Type B pancreatic cell (in vitro differentiated cells): Measurements from ENCODE around the gene TMEM132E. TPM values are rescaled to one million over a fixed set of nuclear protein-coding genes. Genes with fewer than 3 reads are reported as not detected.

Source experiments
- DNase-seq: peaks from one replicate; pipeline ENCODE4 v3.0.0; 2021; ENCODE audit warnings: mixed read lengths; ENCODE audit not compliant: unreplicated experiment; ENCODE audit errors: extremely low spot score
- H3K27ac Mint-ChIP-seq: 2 replicates; pipeline ENCODE4 v1.8.0; 2021; ENCODE audit warnings: mild to moderate bottlenecking, mixed read lengths
- H3K27me3 Mint-ChIP-seq: 2 replicates; pipeline ENCODE4 v1.8.0; 2021; ENCODE audit warnings: mixed read lengths
- H3K36me3 Mint-ChIP-seq: 2 replicates; pipeline ENCODE4 v1.8.0; 2021; ENCODE audit warnings: mixed read lengths
- H3K4me1 Mint-ChIP-seq: one replicate; pipeline ENCODE4 v1.8.0; 2021; ENCODE audit warnings: mixed read lengths; ENCODE audit not compliant: unreplicated experiment
- H3K4me3 Mint-ChIP-seq: 2 replicates; pipeline ENCODE4 v1.8.0; 2021; ENCODE audit warnings: mild to moderate bottlenecking, mixed read lengths
- H3K9me3 Mint-ChIP-seq: 2 replicates; pipeline ENCODE4 v1.8.0; 2021; ENCODE audit warnings: mixed read lengths
- CTCF ChIP-seq: fragments of 200-600 bp; sonication (generic); conservative IDR thresholded peaks from 2 replicates; pipeline ENCODE4 v1.5.0; 2021; ENCODE audit warnings: antibody characterized with exemption, mild to moderate bottlenecking
- total RNA-seq: library from RNA; stranded (reverse); gene quantifications from 2 replicates; pipeline ENCODE4 v1.2.1, GENCODE V29; 2021; ENCODE audit warnings: low replicate concordance

TMEM132E gene
- total RNA-seq, 1 donor from 2014 or later: 0.92 TPM

- Mint-ChIP-seq H3K9me3 (no peaks in the 10 kb centered on the region), H3K4me3 (no peak overlapping the region), H3K4me1 (peaks cover 11% of the 10 kb centered on the region), H3K27me3 (peaks cover 44% of the 10 kb centered on the region), H3K36me3 (no peaks in the 10 kb centered on the region), H3K27ac (no peak overlapping the region)
- no peak for TF ChIP-seq CTCF
- no peak for DNase-seq
Observed at GRCh38 chr17:34644941-34645550, 65.7 kb downstream of the TMEM132E start.

DNA sequence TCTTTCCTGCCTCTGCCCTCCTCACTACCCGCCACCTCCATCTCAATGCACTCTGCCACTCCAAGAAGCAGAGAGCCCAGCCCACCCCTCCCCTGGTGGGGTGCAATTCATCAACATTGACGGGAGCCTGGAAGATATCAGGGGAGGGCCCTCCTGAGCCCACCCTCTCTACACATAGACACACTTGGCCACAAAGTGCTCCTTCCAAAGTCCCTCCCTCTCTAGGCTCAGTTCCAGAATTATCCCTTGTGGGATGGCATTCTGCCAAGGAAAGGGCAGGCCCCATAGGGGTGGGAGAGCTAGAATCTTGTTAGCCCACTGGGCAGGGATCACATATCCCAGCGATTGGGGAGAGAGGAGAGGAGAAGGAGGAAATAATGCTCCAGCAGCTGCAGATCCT, 66.2 kb downstream of the TMEM132E start:
- DNase-seq: no peak
- Mint-ChIP-seq H3K27ac (no peak overlapping the region), H3K4me3 (no peak overlapping the region), H3K27me3 (peaks cover 44% of the 10 kb centered on the region), H3K4me1 (peaks cover 11% of the 10 kb centered on the region), H3K36me3 (no peaks in the 10 kb centered on the region), H3K9me3 (no peaks in the 10 kb centered on the region)
- TF ChIP-seq CTCF: no peak

GRCh38 chr17:34647511-34647910, 68.1 kb downstream of the TMEM132E start:
- TF ChIP-seq CTCF: no peak
- H3K27ac Mint-ChIP-seq: no peak overlapping the region
- H3K9me3 Mint-ChIP-seq: no peaks in the 10 kb centered on the region
- no peak for DNase-seq
- peaks cover 41% of the 10 kb centered on the region for H3K27me3 Mint-ChIP-seq
- peaks cover 11% of the 10 kb centered on the region for H3K4me1 Mint-ChIP-seq
- H3K36me3 Mint-ChIP-seq: no peaks in the 10 kb centered on the region
- H3K4me3 Mint-ChIP-seq: no peak overlapping the region

GRCh38 chr17:34650051-34650750, 70.8 kb downstream of the TMEM132E start:
- no peaks in the 10 kb centered on the region for H3K36me3 Mint-ChIP-seq
- H3K27me3 Mint-ChIP-seq: peaks cover 52% of the 10 kb centered on the region
- TF ChIP-seq CTCF: no peak
- DNase-seq: no peak
- no peaks in the 10 kb centered on the region for H3K9me3 Mint-ChIP-seq
- peaks cover 10% of the 10 kb centered on the region for H3K4me1 Mint-ChIP-seq
- H3K4me3 Mint-ChIP-seq: no peak overlapping the region
- no peak overlapping the region for H3K27ac Mint-ChIP-seq

DNA sequence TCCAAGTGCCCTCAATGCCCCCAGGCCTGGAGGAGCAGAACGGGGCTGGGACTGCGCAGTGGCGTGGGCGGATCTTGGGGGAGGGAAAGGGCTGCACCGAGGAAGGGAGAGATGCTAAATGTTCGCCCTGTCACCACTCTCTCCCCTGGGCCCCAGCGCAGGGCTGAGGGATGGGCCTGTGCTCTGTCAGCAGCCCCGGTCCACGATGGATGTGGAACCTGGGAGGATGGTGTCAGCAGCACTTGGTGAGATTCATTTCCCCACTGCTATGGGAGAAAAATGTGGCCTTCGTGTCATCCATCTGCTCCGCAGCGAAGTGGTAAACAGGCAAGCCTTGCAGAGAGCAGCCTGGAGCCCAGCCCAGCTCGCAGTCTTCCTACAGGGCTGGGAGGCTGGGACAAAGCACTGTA, 72.0 kb downstream of the TMEM132E start:
- Mint-ChIP-seq H3K27ac (no peak overlapping the region), H3K36me3 (no peaks in the 10 kb centered on the region), H3K27me3 (peaks cover 45% of the 10 kb centered on the region), H3K4me1 (no peaks in the 10 kb centered on the region), H3K9me3 (no peaks in the 10 kb centered on the region), H3K4me3 (no peak overlapping the region)
- DNase-seq: no peak
- TF ChIP-seq CTCF: no peak
